HAP-1 (cell line): Measurements from ENCODE around the gene UBQLN4.

Experiments
- DNase-seq, 2 experiments: peaks; one replicate each; pipeline ENCODE4 v3.0.0-alpha.2; 2016 to 2020; ENCODE audit warnings: low spot score in 2 of 2
- H3K27me3 ChIP-seq: fragments of 250-450 bp; sonication (Bioruptor Pico); 2 replicates; pipeline ENCODE4 v1.5.1; 2020; ENCODE audit warnings: low read depth, mild to moderate bottlenecking, moderate library complexity
- H3K36me3 ChIP-seq: fragments of 250-450 bp; sonication (Bioruptor Pico); replicated peaks from 2 replicates; pipeline ENCODE4 v1.5.1; 2020; ENCODE audit warnings: mild to moderate bottlenecking
- H3K4me1 ChIP-seq: fragments of 250-450 bp; sonication (Bioruptor Pico); 2 replicates; pipeline ENCODE4 v1.5.1; 2020; ENCODE audit warnings: mild to moderate bottlenecking
- H3K4me3 ChIP-seq: fragments of 250-450 bp; sonication (Bioruptor Pico); 2 replicates; pipeline ENCODE4 v1.5.1; 2020; ENCODE audit warnings: mild to moderate bottlenecking, moderate library complexity
- H3K9me3 ChIP-seq: fragments of 250-450 bp; sonication (Bioruptor Pico); 2 replicates; pipeline ENCODE4 v1.5.1; 2020; ENCODE audit warnings: mild to moderate bottlenecking, moderate library complexity
- in situ Hi-C: fragments of 300-500 bp; cut with MboI; formaldehyde crosslinking; loops from 3 replicates; pipeline ENCODE4 v1.14.3; 2020; ENCODE audit warnings: low sequenced_read_pairs, inconsistent platforms, mixed read lengths

The UBQLN4 gene

GRCh38 chr1:156089704-156090103 is 36.1 kb upstream of the UBQLN4 start:
- H3K36me3 ChIP-seq, result peaks cover 28% of the 10 kb centered on the region
- peaks cover 26% of the 10 kb centered on the region for H3K4me1 ChIP-seq
- no peaks in the 10 kb centered on the region for H3K9me3 ChIP-seq
- no peaks in the 10 kb centered on the region for H3K27me3 ChIP-seq
- in situ Hi-C loops, result loop anchor here (5.0 kb wide), 1 partner anchor 43 kb away; no protein-coding TSS in a partner anchor
- H3K4me3 ChIP-seq, result no peak overlapping the region
- DNase-seq, result no peak

GRCh38 chr1:156086256-156086662 is 32.7 kb upstream of the UBQLN4 start:
- Histone ChIP-seq H3K9me3 (no peaks in the 10 kb centered on the region), H3K4me3 (no peak overlapping the region), H3K27me3 (no peaks in the 10 kb centered on the region), H3K4me1 (peaks cover 34% of the 10 kb centered on the region), H3K36me3 (peaks cover 10% of the 10 kb centered on the region)
- in situ Hi-C loops, result no loop called here
- peak; percentile 84 to 89 for DNase-seq

- Histone ChIP-seq H3K27me3 (no peaks in the 10 kb centered on the region), H3K9me3 (no peaks in the 10 kb centered on the region), H3K36me3 (peaks cover 9% of the 10 kb centered on the region), H3K4me1 (peaks cover 41% of the 10 kb centered on the region), H3K4me3 (peak overlapping the region; percentile 90)
- peak in 1 of 2 experiments; percentile 65 for DNase-seq
- in situ Hi-C loops, result no loop called here
Observed at GRCh38 chr1:156083800-156084790, 30.5 kb upstream of the UBQLN4 start.

- H3K36me3 ChIP-seq, result peaks cover 13% of the 10 kb centered on the region
- in situ Hi-C loops, result no loop called here
- no peaks in the 10 kb centered on the region for H3K9me3 ChIP-seq
- DNase-seq, result peak; percentile 92 to 97
- H3K4me3 ChIP-seq, result peak within 1 kb of the TSS; percentile 90
- no peaks in the 10 kb centered on the region for H3K27me3 ChIP-seq
- peaks cover 40% of the 10 kb centered on the region for H3K4me1 ChIP-seq
Observed at GRCh38 chr1:156082309-156083091, 28.9 kb upstream of the UBQLN4 start, which contains the start of gene MEX3A. MEX3A (minus strand) TSS chr1:156082465; CDS start chr1:156081998, 467 bp downstream.

- no peaks in the 10 kb centered on the region for H3K27me3 ChIP-seq
- in situ Hi-C loops, result no loop called here
- H3K4me3 ChIP-seq, result peak overlapping the region; percentile 90
- no peaks in the 10 kb centered on the region for H3K9me3 ChIP-seq
- H3K4me1 ChIP-seq, result peaks cover 34% of the 10 kb centered on the region
- peaks cover 19% of the 10 kb centered on the region for H3K36me3 ChIP-seq
- DNase-seq, result peak in 1 of 2 experiments; percentile 61
Observed at GRCh38 chr1:156081917-156082308, 28.3 kb upstream of the UBQLN4 start.

GRCh38 chr1:156081180-156081916 is 27.8 kb upstream of the UBQLN4 start:
- peaks cover 22% of the 10 kb centered on the region for H3K36me3 ChIP-seq
- peaks cover 28% of the 10 kb centered on the region for H3K4me1 ChIP-seq
- DNase-seq, result peak in 1 of 2 experiments; percentile 37
- H3K9me3 ChIP-seq, result no peaks in the 10 kb centered on the region
- in situ Hi-C loops, result no loop called here
- H3K27me3 ChIP-seq, result no peaks in the 10 kb centered on the region
- H3K4me3 ChIP-seq, result peak overlapping the region; percentile 90

GRCh38 chr1:156080863-156081179 is 27.2 kb upstream of the UBQLN4 start:
- Histone ChIP-seq H3K9me3 (no peaks in the 10 kb centered on the region), H3K4me1 (peaks cover 23% of the 10 kb centered on the region), H3K4me3 (peak overlapping the region; percentile 90), H3K36me3 (peaks cover 27% of the 10 kb centered on the region), H3K27me3 (no peaks in the 10 kb centered on the region)
- DNase-seq, result no peak
- in situ Hi-C loops, result no loop called here

- Histone ChIP-seq H3K27me3 (no peaks in the 10 kb centered on the region), H3K36me3 (peaks cover 31% of the 10 kb centered on the region), H3K4me1 (peaks cover 18% of the 10 kb centered on the region), H3K9me3 (no peaks in the 10 kb centered on the region), H3K4me3 (peak overlapping the region; percentile 90)
- in situ Hi-C loops, result no loop called here
- DNase-seq, result peak in 1 of 2 experiments; percentile 53
Observed at GRCh38 chr1:156080241-156080862, 26.8 kb upstream of the UBQLN4 start.

- peak overlapping the region; percentile 90 for H3K4me3 ChIP-seq
- H3K27me3 ChIP-seq, result no peaks in the 10 kb centered on the region
- in situ Hi-C loops, result no loop called here
- no peaks in the 10 kb centered on the region for H3K9me3 ChIP-seq
- H3K36me3 ChIP-seq, result peaks cover 34% of the 10 kb centered on the region
- DNase-seq, result no peak
- H3K4me1 ChIP-seq, result peaks cover 15% of the 10 kb centered on the region
Observed at GRCh38 chr1:156079762-156080161, 26.2 kb upstream of the UBQLN4 start.

- Histone ChIP-seq H3K36me3 (peaks cover 34% of the 10 kb centered on the region), H3K9me3 (no peaks in the 10 kb centered on the region), H3K4me3 (no peak overlapping the region), H3K27me3 (no peaks in the 10 kb centered on the region), H3K4me1 (peaks cover 15% of the 10 kb centered on the region)
- in situ Hi-C loops, result no loop called here
- DNase-seq, result no peak
Observed at GRCh38 chr1:156078728-156079127, 25.1 kb upstream of the UBQLN4 start.

GRCh38 chr1:156077430-156077760 is 23.8 kb upstream of the UBQLN4 start:
- Histone ChIP-seq H3K27me3 (no peaks in the 10 kb centered on the region), H3K9me3 (no peaks in the 10 kb centered on the region), H3K4me3 (no peak overlapping the region), H3K4me1 (peaks cover 16% of the 10 kb centered on the region), H3K36me3 (peaks cover 34% of the 10 kb centered on the region)
- in situ Hi-C loops, result no loop called here
- DNase-seq, result no peak

GRCh38 chr1:156076609-156077429 is 23.2 kb upstream of the UBQLN4 start:
- no peaks in the 10 kb centered on the region for H3K9me3 ChIP-seq
- no peak overlapping the region for H3K4me3 ChIP-seq
- DNase-seq, result no peak
- peaks cover 34% of the 10 kb centered on the region for H3K36me3 ChIP-seq
- in situ Hi-C loops, result no loop called here
- peaks cover 16% of the 10 kb centered on the region for H3K4me1 ChIP-seq
- H3K27me3 ChIP-seq, result no peaks in the 10 kb centered on the region
